CD1c-positive myeloid dendritic cell (primary cell): ENCODE data around the gene DISC1.

Experiments
- DNase-seq: peaks from one replicate; pipeline ENCODE4 v3.0.0-alpha.2; 2016; ENCODE audit errors: extremely low spot score

DISC1 gene

DNA sequence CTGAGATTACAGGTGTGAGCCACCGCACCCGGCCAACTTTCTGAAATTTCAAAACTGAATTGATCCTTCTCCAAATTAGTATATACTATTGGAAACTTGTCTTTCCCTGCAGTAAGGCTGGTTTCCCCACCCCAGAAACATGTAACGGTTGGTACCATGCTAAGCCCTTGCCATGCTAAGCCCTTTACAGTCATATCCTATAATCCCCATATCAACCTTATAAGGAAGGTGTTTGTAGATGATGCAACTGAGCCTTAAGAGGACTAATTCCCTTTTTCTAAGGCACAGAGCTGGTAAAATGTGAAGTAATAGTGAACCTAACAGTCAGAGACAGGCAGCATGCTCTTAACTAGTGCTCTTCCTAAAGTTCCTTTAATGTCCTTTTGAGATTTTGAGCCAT lies 413.7 kb downstream of the DISC1 start:
- no peak for DNase-seq

DNA sequence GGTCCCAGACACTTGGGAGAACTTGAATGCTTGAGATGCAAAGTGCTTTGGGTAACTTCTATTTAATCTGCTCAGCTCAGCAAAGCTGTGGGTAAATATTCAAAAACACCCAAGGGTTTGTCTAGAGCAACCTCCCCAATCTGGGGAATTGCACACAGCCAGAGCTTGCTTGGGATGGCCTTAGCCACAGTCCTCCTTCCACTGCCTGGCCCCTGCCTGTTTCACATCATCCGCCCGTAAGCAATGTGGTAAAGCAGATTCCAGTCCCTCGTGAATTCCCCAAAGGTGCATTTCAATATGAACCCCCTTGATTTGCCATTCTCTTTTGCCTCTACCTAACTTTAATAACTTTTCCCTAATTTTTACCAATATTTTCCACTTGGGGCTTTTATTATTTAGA lies 418.1 kb downstream of the DISC1 start:
- DNase-seq = no peak

DNA sequence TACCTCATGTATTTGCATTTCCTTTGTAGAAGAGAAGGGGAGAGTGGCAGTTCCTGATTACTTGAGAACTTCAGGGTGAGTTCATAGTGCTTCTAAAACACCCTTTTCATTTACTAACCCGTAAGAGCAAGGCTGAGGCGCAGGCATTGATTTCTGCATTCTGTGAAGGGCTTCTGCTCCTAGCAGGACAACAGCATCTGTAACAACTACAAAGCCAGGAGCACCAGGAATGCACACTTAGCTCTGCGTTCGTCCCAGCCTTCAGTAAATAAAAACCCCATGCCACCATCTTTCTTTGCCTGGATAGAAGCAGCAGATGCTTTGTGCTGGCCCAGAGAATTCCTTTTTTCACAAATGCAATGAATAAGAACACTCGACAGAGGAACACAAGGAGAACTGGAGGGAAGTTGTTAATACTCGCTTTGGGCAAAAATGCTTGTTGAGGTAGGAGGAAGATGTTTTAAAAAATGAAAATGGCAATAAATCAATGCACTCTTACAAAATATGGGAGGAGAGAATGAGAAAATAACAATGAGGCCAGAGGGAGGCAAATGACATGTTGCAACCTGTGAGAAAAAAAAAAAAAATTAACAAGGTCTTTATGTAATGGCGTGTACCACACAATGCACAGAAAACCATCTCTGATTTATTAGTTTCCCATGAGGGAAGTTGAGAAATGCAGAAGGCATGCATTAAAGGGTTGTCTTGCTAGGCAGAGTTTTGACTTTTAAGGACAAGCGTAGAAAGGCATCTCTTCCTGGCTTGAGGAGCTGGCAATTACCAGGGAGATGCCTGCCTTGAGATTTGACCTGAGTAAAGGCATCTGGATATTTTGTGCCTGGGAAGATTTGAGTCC lies 418.8 kb downstream of the DISC1 start:
- no peak for DNase-seq

DNA sequence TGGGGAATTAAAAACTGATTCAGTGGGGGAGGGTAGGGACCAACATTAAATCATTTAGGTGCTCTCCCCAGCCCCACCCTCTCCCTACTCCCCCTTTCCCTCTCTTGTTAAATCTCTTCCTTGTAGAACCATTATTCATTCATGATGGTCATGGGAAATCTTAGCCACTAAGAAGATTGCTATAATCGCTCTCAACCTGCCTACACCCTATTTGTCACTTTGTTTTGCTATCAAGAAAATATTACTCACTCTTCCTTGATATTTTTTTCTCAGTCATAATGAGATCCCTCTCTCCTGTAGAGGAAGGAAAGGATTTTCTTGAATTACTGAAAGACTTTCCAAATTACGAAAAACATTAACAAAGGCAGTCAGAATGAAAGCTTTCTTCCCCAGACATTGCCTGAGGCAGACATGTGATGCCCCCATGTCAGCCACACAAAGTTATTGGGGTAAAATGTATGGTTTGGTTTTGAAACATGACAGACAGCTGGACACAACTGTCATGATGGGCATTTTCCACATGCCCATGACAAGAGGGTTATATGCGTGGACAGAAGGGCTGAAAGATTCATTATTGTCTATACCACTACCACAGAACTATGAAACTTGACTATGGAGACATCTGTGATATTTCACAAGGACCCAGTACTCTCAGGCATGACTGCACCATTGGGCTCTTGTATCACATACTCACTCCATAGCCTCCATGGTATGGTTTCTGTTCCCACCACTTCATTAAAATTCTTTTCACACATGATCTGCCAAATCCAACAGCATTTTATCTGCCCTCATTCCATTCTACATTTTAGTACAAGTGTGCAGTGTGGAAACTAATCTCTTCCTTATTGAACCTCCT lies 420.1 kb downstream of the DISC1 start:
- DNase-seq = no peak

DNA sequence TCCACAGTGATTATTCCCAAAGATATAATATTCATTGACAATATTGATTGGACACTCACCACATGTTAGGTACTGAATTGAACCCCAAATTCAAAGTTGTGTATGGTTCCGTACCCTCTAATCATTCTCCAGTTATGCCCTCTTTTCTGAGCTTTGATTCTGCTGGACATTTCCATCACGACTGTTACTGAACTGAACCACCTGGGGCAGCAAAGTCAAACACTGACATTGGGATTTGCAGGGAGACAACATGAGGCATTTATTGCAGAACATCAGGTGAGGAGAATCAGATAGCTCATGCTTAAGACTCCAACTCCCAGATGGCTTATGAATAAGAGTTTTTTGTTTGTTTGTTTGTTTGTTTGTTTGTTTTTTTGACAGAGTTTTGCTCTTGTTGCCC lies 420.9 kb downstream of the DISC1 start:
- DNase-seq = no peak

DNA sequence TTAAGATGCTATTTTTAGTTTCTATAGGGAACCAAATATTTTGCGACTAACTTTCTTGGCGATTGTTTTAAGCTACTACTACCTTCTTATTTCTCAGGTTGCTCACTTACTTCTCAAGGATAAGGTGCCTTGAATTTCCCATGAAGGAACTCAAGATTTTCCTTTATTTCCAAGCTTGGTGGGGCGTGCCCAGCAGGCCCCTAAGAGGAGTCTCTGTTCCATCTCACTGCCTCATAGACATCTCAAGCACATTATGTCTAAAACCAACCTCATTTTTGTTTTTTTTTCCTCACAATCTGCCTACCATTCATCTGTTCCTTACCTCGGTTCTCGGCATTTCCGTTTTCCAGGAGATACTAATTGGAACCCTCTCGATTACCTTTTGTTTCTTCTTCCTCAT lies 421.9 kb downstream of the DISC1 start:
- no peak for DNase-seq

DNA sequence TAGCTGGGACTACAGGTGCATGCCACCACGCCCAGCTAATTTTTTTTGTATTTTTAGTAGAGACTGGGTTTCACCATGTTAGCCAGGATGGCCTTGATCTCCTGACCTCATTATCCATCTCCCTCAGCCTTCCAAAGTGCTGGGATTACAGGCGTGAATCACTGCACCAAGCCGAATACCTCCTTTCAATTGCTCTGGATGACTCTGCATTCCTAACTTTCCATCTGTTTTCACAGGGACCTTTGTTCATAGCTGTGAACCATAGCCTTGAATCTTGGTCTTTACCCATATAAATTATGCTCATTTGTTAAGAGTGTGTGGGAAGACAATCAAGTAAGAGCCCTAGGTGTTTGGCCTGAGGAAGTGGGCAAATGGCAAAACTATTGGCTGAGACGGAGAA lies 422.7 kb downstream of the DISC1 start:
- DNase-seq = no peak

DNA sequence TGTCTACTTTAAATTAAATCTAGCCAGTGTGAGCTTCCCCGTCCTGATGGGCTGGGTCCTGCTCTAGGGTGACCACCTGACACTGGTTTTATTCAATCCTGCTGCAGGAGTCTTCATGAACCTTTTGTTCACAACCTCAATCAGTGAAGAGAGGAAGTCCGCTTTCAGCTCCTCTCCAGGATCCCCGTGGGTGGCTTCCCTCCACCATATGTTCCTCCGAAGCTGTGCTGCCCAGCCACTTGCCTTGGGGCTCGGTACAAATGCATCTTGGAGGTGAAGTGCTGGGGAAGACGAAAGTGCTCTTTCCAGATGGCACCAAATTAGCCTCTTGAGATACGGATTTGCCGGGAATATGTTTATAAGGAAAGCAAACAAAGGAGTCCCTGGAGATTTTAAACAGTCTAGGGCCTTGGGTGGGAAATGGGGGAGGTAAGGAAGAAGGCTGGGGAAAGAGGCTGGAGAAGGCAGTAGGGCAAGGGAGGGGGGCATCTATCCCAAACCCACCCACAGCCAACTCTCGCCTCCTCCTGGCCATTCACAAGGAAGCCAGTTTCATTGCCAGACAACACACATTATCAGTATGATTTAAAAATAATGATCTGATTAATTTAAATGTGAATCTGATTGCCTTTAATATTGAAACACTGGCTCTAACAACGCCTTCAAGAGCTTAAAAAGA lies 430.8 kb downstream of the DISC1 start:
- no peak for DNase-seq

DNA sequence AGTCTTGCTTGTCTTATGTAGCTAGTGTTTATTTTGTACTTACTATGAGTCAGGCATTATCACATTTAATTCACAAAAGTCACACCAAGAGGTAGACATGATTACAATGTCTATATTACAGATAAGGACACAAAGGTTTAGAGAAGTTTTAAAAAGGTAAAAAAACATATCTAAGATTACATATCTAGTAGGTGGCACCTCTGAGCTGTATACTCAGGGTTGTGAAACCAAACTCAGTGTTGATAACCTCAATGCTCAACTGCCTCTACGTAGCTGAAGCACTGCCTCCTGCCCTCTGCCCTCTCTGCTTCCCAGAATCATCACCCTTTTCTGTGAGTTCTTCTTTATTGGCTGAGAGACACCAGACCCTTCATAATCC lies 431.3 kb downstream of the DISC1 start:
- no peak for DNase-seq

DNA sequence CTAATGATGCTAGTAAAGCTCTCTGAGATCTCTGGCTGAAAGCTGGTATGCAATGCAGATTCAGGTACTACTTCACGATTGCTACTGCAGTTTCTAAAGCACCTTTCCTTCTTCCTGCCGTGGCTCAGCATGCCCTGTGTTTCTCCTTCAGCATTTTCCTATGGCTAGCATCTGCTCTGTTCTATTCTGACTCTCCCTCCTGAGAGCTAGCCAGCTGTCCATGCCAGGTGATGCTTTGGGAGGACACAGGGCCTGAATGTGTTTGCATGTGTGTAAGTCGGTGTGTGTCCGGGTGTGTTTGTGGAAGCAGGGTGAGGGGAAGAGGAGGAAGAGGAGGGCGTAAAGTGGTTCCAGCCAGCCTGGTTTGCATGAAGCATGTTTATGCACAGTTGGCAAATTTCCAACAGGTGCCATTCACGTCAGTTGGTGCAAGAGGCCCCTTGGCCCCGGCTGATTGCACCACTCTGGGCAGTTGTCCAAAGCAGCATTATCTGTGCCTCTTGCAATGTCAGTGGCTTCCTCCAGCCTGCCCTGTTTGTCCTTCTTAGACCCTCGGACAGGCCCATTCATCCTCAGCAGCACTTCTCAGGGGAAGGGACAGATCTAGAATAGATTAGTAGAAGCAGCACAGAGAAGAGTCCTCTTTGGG lies 433.3 kb downstream of the DISC1 start:
- no peak for DNase-seq

DNA sequence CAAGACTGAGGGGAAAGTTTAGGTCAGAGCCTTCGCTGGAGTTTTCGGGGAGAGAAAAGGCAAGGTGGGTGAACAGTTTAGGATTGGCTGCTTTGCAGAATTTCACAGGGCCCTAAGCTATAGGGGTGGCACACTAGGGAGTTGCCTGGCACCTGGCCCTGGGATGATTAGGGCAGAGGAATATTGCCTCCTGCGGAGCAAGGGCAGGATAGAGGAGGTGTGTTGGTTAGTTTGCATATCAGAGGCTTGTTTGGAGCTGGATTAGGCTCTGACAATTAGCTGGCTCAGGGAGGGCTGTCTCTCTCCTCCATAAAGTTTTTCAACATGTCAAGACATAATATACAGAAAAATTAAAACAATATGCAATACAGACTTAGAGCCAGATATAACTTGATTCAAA lies 436.4 kb downstream of the DISC1 start:
- DNase-seq = no peak

DNA sequence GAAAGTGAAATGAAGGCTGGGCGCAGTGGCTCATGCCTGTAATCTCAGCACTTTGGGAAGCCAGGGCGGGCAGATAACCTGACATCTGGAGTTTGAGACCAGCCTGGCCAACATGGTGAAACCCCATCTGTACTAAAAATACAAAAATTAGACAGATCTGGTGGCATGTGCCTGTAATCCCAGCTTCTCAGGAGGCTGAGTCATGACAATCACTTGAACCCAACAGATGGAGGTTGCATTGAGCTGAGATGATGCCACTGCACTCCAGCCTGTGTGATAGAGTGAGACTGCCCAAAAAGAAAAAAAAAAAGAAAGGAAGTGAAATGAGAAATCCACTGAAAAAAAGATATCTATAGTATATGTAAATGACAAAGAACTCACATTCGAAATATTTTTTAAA lies 439.9 kb downstream of the DISC1 start:
- no peak for DNase-seq

DNA sequence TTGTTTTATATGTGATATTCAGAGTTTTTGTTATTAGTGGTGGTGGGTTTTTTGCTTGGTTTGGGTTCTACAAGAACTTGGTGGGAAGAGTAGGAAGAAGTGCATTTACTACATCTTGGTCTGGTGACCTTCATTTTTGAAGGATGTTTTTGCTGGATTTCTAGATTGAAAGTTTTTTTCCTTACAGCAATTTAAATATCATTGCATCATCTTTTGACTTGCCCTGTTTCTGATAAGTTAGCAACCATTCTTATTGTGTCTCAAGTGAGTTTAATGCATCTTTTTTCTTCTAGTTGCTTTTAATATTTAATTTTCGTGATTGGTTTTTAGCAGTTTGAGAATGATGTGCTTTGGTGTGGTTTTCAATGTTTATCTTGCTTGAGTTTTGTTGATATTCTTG lies 447.7 kb downstream of the DISC1 start:
- no peak for DNase-seq

DNA sequence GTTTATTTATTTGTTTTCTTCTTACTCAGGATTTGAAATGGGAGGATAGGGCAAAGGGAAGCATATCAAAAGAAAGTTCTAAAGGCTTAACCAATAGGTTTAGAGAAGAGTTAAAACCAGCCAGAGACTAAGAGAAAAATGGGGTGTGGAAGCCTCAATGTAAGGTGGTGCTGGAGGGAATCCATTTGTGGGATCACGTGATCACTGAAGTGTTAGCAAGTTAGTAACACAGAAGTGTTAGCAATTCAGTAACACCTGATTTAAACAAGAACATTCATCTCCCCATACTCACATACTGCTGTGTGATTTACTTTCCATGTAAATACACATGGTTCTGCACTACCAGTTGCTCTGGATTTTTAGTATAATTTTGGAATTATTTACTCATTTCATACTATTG lies 451.2 kb downstream of the DISC1 start:
- DNase-seq = no peak

DNA sequence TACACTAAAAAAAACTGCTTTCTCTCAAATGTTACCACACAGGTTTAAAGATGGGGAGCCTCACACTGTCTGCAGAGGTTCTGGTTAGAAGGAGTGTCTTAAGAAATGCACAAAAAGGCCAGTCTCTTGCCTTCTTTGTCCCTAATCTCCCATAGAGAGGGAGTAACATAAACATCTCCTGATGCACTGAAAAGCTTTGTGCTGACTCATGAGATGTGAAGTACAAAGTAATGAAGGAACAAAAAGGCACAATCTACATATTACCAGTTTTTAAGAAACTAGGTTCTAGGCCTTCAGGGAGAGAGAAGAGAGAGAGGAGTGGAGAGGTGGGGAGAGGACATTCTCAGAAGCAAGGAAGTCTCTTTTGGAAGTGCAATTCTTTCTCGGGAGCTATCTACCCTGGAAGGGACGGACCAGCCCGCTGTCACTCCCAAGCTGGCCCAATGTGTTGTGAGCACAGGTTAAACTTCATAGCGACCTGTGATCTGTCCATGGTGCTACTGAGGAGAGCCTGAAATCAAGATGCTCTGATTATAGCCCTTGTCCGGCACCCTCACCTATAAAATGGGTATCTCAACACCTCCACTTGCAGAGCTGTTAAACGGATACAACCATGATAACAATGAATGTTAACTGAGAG lies 458.1 kb downstream of the DISC1 start:
- no peak for DNase-seq

DNA sequence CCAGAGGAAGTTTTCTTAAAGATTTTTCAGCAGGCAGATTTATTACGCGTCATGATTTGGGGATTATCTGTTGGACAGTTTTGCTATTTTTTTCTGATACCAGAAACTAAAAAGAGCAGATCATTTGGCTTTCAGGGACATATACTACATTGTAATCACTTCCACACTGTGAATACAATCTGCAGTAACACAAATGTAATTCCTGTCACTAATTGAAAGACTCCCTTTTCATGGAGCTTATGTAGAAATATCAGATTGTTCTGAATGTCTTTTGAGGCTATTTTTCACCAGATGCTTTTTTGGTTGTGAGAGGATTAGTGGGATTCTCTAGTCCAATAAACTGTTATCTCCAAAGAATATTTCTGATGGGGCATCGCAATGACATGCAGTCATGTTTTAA lies 464.2 kb downstream of the DISC1 start:
- no peak for DNase-seq
